ENCODE measurements around the gene OGG1.

DNA sequence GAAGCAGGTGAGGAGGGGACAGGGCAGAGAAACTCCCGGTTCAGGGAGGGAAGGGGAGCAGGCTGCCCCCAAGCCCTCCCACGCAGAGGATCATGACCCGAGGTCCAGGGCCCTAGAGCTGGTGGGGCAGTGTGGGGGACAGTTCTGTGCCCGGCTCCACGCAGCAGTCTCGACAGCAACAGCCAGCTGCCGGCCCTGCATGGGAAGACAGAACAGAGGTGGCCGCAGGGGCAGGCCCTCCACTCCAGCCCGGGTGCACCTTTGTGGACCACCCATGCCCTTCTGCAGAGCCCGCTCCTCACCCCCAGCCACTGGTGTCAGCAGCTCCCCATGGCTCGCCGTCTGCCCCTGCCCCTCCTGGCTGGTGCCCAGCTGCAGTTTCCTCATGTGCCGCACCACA is 7.7 kb downstream of the OGG1 start:
- no peak for TF ChIP-seq POLR2AphosphoS5 (IDR thresholded peaks at IDR 0.05)
- no peak for TF ChIP-seq CTCF (IDR thresholded peaks at IDR 0.05)
- TF ChIP-seq POLR2A (IDR thresholded peaks at IDR 0.05): no peak
- TF ChIP-seq EP300 (IDR thresholded peaks at IDR 0.05): no peak
